GM12878 (cell line): ENCODE data around the gene CCNJL. TPM values are rescaled to one million over a fixed set of nuclear protein-coding genes. Genes with fewer than 3 reads are reported as not detected.

ENCODE experiments used
- ATAC-seq: fragments of 200-7000 bp; cut with Tn5 transposase; 3 replicates; pipeline ENCODE4 v1.9.1; 2020; ENCODE audit warnings: mild to moderate bottlenecking, moderate library complexity
- BruUV-seq: library from RNA; stranded (reverse); fragments of 400-500 nt; replicated peaks from 2 replicates; lab custom pipeline; 2021; lab: Mats Ljungman, UMichigan
- CTCF ChIA-PET: fragments of 300-600 bp; sonication (Branson Sonifier 250); formaldehyde crosslinking; extraction: SDS; loops from one replicate; lab custom pipeline; 2021; ENCODE audit warnings: inconsistent platforms; lab: Yijun Ruan, JAX
- POLR2A ChIA-PET: fragments of 350-600 bp; formaldehyde crosslinking; extraction: SDS; loops from one replicate; lab custom pipeline; 2021; ENCODE audit warnings: inconsistent platforms; lab: Charles Lee
- RAD21 ChIA-PET: fragments of 300-600 bp; sonication (Branson Sonifier 250); formaldehyde crosslinking; loops from one replicate; lab custom pipeline; 2023; ENCODE audit warnings: antibody characterized with exemption; ENCODE audit not compliant: unreplicated experiment; lab: Charles Lee
- SMC1A ChIA-PET: fragments of 300-600 bp; sonication (Branson Sonifier 250); formaldehyde crosslinking; loops from one replicate; lab custom pipeline; 2023; ENCODE audit not compliant: unreplicated experiment, uncharacterized antibody; lab: Charles Lee
- DNase-seq: peaks from one replicate; pipeline ENCODE4 v3.0.0-alpha.2; 2011; ENCODE audit warnings: low read depth, low spot score
- FAIRE-seq: peaks from 3 replicates; lab custom pipeline; 2011; peaks lifted over from hg19 to GRCh38; lab: Jason Lieb, UNC
- H2AFZ ChIP-seq: 2 replicates; pipeline ENCODE4 v1.6.0; 2011; ENCODE audit warnings: low read depth, low read length, control low read depth; ENCODE audit not compliant: control insufficient read depth
- H3K27ac ChIP-seq: 2 replicates; pipeline ENCODE4 v1.5.1; 2011; ENCODE audit warnings: control low read depth; ENCODE audit not compliant: control insufficient read depth, insufficient read depth
- H3K27me3 ChIP-seq, 2 experiments: replicated peaks in 1 of 2; 2 replicates each; pipeline versions ENCODE4 v1.6.0 to v1.6.1; 2011; ENCODE audit warnings: low read length in 1 of 2; ENCODE audit not compliant: control insufficient read depth in 2 of 2, insufficient read depth in 2 of 2
- H3K36me3 ChIP-seq, 2 experiments: 2 replicates each; pipeline ENCODE4 v1.5.1; 2011; ENCODE audit warnings: low read length in 1 of 2; ENCODE audit not compliant: control insufficient read depth in 2 of 2, insufficient read depth in 2 of 2
- H3K4me1 ChIP-seq: 2 replicates; pipeline ENCODE4 v1.6.1; 2011; ENCODE audit warnings: mild to moderate bottlenecking, low read length, moderate library complexity, mixed read lengths; ENCODE audit not compliant: control insufficient read depth, insufficient read depth
- H3K4me2 ChIP-seq: 2 replicates; pipeline ENCODE4 v1.6.0; 2011; ENCODE audit warnings: control low read depth; ENCODE audit not compliant: control insufficient read depth, insufficient read depth
- H3K4me3 ChIP-seq: fragments of 200-600 bp; sonication (generic); 2 replicates; pipeline ENCODE4 v1.5.1; 2016
- H3K79me2 ChIP-seq: 2 replicates; pipeline ENCODE4 v1.6.0; 2011; ENCODE audit warnings: low read length; ENCODE audit not compliant: control insufficient read depth, insufficient read depth
- H3K9ac ChIP-seq: 2 replicates; pipeline ENCODE4 v1.8.0; 2011; ENCODE audit warnings: low read length, control low read depth, mixed read lengths; ENCODE audit not compliant: control insufficient read depth, insufficient read depth
- H3K9me3 ChIP-seq: replicated peaks from 3 replicates; pipeline ENCODE4 v1.5.1; 2011; ENCODE audit warnings: mild to moderate bottlenecking, low read length; ENCODE audit not compliant: control insufficient read depth, insufficient read depth
- H4K20me1 ChIP-seq: 2 replicates; pipeline ENCODE4 v1.6.0; 2011; ENCODE audit not compliant: control insufficient read depth, insufficient read depth
- BRCA1 ChIP-seq: IDR thresholded peaks from 2 replicates; pipeline ENCODE4 v1.6.1; 2011; ENCODE audit warnings: low read depth, low read length, improper control_type of control experiment
- E2F4 ChIP-seq: IDR thresholded peaks from 2 replicates; pipeline ENCODE4 v1.6.1; 2012; ENCODE audit warnings: low read depth, low read length, improper control_type of control experiment
- FOXM1 ChIP-seq: IDR thresholded peaks from 2 replicates; pipeline ENCODE4 v1.6.1; 2012; ENCODE audit warnings: low read depth, mild to moderate bottlenecking, inconsistent platforms, low read length, moderate library complexity
- HCFC1 ChIP-seq: fragments of 150-350 bp; IDR thresholded peaks from 2 replicates; pipeline ENCODE4 v1.6.1; 2014; ENCODE audit warnings: low read length
- HDAC2 ChIP-seq: fragments of 200-600 bp; sonication (generic); IDR thresholded peaks from 2 replicates; pipeline ENCODE4 v1.6.1; 2017
- SMAD1 ChIP-seq: fragments of 450-650 bp; IDR thresholded peaks from 2 replicates; pipeline ENCODE4 v1.6.1; 2018; ENCODE audit warnings: mild to moderate bottlenecking, low read depth; ENCODE audit not compliant: partially characterized antibody
- SMARCA5 ChIP-seq: fragments of 450-650 bp; IDR thresholded peaks from 2 replicates; pipeline ENCODE4 v1.6.1; 2017; ENCODE audit warnings: mild to moderate bottlenecking
- SP1 ChIP-seq: IDR thresholded peaks from one replicate; pipeline ENCODE4 v1.6.1; 2011; ENCODE audit warnings: low read depth, low read length
- SREBF2 ChIP-seq: IDR thresholded peaks from 2 replicates; pipeline ENCODE4 v1.6.1; 2012; ENCODE audit warnings: mild to moderate bottlenecking, low read length
- STAT3 ChIP-seq: IDR thresholded peaks from 2 replicates; pipeline ENCODE4 v1.6.1; 2011; ENCODE audit warnings: low read depth, low read length, improper control_type of control experiment
- ZNF217 ChIP-seq: fragments of 450-650 bp; IDR thresholded peaks from 2 replicates; pipeline ENCODE4 v1.6.1; 2017; ENCODE audit warnings: antibody characterized with exemption, mild to moderate bottlenecking
- WGBS: methylation state at CpG from one replicate; pipeline ENCODE4 v1.1.6; 2016; ENCODE audit warnings: low lambda C conversion rate; ENCODE audit not compliant: insufficient replicate concordance, insufficient coverage; ENCODE audit errors: missing lambda C conversion rate; 5-methylcytosine and 5-hydroxymethylcytosine counted together
- in situ Hi-C: fragments of 300-500 bp; cut with MboI; formaldehyde crosslinking; loops from 9 replicates; pipeline ENCODE4 v1.14.3; 2018; ENCODE audit warnings: mixed read lengths
- intact Hi-C: fragments of 100-400 bp; cut with micrococcal nuclease; formaldehyde crosslinking; loops from one replicate; pipeline ENCODE4 v1.14.2; 2022; ENCODE audit not compliant: unreplicated experiment
- polyA plus RNA-seq, 11 experiments: library from polyadenylated mRNA; depleted of rRNA in 4 of 11; unstranded in 6 of 11; stranded (reverse) in 5 of 11; fragments of >200 nt; fragmentation: Nextera tagmentation in 4 of 11; fragmentation: Illumina TruSeq in 1 of 11; extraction: Ambion mirVana in 4 of 11; extraction: Trizol in 1 of 11; gene quantifications; 1 replicate in 1 of 11; 2 replicates in 10 of 11; pipeline versions ENCODE4 v1.2.1 to v1.2.3, GENCODE V29; 2011 to 2016; ENCODE audit warnings: inconsistent platforms in 2 of 11, missing spikeins in 2 of 11, low read depth in 1 of 11
- total RNA-seq, 4 experiments: library from RNA; depleted of rRNA in 3 of 4; stranded (reverse); fragments of >200 nt in 3 of 4; fragmentation: Illumina TruSeq in 1 of 4; extraction: Trizol in 1 of 4; gene quantifications; 2 replicates each; pipeline versions ENCODE4 v1.2.1 to v1.2.3, GENCODE V29; 2013 to 2021
- TF ChIP-seq, protein P1 (sequence below): fragments of 450-650 bp; IDR thresholded peaks from 2 replicates; pipeline ENCODE4 v1.6.1; 2017; ENCODE audit warnings: mild to moderate bottlenecking, moderate library complexity

Gene CCNJL
- total and polyA plus RNA-seq, 10 of the 15 experiments (the other 5 are each of a cell fraction or from before 2014, with no cell fraction given): 0.09 to 0.20 (median 0.10) TPM; not detected in 7

DNA sequence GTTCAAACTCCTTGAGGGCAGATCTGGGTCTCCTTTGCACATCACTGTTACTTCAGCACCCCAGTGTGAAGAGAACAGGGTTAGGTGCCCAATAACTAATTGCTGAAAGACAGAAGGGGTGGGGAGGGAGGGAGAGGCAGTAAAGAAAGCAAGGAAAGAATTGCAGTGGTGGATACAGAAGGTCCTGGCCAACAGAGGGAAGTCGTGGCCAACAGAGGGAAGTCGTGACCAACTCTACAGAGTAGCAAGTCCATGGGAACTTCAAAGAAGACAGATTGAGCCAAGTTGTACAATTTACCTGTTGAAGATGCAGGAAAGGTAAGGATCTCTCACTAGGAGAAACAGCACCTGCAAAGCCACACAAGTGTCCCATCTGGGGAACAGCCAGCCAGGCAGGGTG lies 27.0 kb downstream of the CCNJL start:
- no peak for TF ChIP-seq HDAC2
- no peak for TF ChIP-seq HCFC1
- TF ChIP-seq SMAD1: no peak
- TF ChIP-seq SMARCA5: no peak
- no peak for TF ChIP-seq SP1
- TF ChIP-seq FOXM1: no peak
- TF ChIP-seq STAT3: no peak
- no peak for TF ChIP-seq BRCA1
- SMC1A ChIA-PET: interaction anchor here (0.7 to 1.8 kb wide), 2 partner anchors 14 to 19 kb away, joined by 4 to 5 read pairs; no protein-coding TSS in a partner anchor

GRCh38 chr5:160284291-160284873 lies 28.0 kb downstream of the CCNJL start:
- ChIA-PET POLR2A (interaction anchor here (0.6 kb wide), 1 partner anchor 42 kb away, joined by 3 read pairs; no protein-coding TSS in a partner anchor), CTCF (interaction anchor here (0.6 to 0.9 kb wide), 2 partner anchors 10 to 20 kb away, joined by 3 read pairs; no protein-coding TSS in a partner anchor), SMC1A (interaction anchor here (1.2 to 1.6 kb wide), 2 partner anchors 12 to 80 kb away, joined by 3 to 4 read pairs; no protein-coding TSS in a partner anchor), RAD21 (no interaction called here)
- H3K4me1 ChIP-seq: no peaks in the 10 kb centered on the region; the same call in 1 of the 2 replicates
- H3K9ac ChIP-seq: no peak overlapping the region
- H3K9me3 ChIP-seq: no peaks in the 10 kb centered on the region
- in situ Hi-C loops: no loop called here
- H3K4me3 ChIP-seq: no peak overlapping the region
- FAIRE-seq (no peak), ATAC-seq (no peak), DNase-seq (no peak)
- 19% methylated on average over 4 of the region's 4 CpGs for WGBS
- H3K27ac ChIP-seq: no peak overlapping the region
- peaks cover 0 to 2% of the 10 kb centered on the region in 2 experiments; a peak in 1 of 4 replicates for H3K27me3 ChIP-seq
- H3K79me2 ChIP-seq: no peaks in the 10 kb centered on the region
- intact Hi-C loops: no loop called here
- H3K4me2 ChIP-seq: no peak overlapping the region
- no peak overlapping the region for H2AFZ ChIP-seq
- no peaks in the 10 kb centered on the region for H4K20me1 ChIP-seq
- no peaks in the 10 kb centered on the region for H3K36me3 ChIP-seq
- BruUV-seq: no TSS peak
- TF ChIP-seq ZNF217 (no peak), E2F4 (no peak), SREBF2 (no peak)
- TF ChIP-seq, protein P1, sequence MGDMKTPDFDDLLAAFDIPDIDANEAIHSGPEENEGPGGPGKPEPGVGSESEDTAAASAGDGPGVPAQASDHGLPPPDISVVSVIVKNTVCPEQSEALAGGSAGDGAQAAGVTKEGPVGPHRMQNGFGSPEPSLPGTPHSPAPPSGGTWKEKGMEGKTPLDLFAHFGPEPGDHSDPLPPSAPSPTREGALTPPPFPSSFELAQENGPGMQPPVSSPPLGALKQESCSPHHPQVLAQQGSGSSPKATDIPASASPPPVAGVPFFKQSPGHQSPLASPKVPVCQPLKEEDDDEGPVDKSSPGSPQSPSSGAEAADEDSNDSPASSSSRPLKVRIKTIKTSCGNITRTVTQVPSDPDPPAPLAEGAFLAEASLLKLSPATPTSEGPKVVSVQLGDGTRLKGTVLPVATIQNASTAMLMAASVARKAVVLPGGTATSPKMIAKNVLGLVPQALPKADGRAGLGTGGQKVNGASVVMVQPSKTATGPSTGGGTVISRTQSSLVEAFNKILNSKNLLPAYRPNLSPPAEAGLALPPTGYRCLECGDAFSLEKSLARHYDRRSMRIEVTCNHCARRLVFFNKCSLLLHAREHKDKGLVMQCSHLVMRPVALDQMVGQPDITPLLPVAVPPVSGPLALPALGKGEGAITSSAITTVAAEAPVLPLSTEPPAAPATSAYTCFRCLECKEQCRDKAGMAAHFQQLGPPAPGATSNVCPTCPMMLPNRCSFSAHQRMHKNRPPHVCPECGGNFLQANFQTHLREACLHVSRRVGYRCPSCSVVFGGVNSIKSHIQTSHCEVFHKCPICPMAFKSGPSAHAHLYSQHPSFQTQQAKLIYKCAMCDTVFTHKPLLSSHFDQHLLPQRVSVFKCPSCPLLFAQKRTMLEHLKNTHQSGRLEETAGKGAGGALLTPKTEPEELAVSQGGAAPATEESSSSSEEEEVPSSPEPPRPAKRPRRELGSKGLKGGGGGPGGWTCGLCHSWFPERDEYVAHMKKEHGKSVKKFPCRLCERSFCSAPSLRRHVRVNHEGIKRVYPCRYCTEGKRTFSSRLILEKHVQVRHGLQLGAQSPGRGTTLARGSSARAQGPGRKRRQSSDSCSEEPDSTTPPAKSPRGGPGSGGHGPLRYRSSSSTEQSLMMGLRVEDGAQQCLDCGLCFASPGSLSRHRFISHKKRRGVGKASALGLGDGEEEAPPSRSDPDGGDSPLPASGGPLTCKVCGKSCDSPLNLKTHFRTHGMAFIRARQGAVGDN: no peak

More for the DNA sequence above, 27.0 kb downstream of the CCNJL start:
- Histone ChIP-seq H3K4me1 (no peaks in the 10 kb centered on the region; the same call in 1 of the 2 replicates), H2AFZ (no peak overlapping the region), H3K9ac (no peak overlapping the region), H3K27me3 (peaks cover 0 to 2% of the 10 kb centered on the region in 2 experiments; a peak in 1 of 4 replicates), H3K4me2 (no peak overlapping the region), H4K20me1 (no peaks in the 10 kb centered on the region), H3K36me3 (no peaks in the 10 kb centered on the region), H3K27ac (no peak overlapping the region), H3K4me3 (no peak overlapping the region), H3K79me2 (no peaks in the 10 kb centered on the region), H3K9me3 (no peaks in the 10 kb centered on the region)
- intact Hi-C loops (no loop called here), in situ Hi-C loops (no loop called here)
- FAIRE-seq (no peak), DNase-seq (no peak), ATAC-seq (no peak)
- ChIA-PET POLR2A (no interaction called here), CTCF (no interaction called here), RAD21 (no interaction called here)
- no TSS peak for BruUV-seq
- 0% methylated on average over 2 of the region's 2 CpGs for WGBS
